GM18508 (cell line): ENCODE measurements around the gene SERPINA6.
"Not testable (repeated sequence)": the region's sequence is repeated elsewhere in the genome, so short reads cannot be mapped to it uniquely, and the experiment has no call there.

Experiments
- ATAC-seq: cut with Tn5 transposase; IDR thresholded peaks from one replicate; pipeline ENCODE4 v1.9.1; 2021; ENCODE audit warnings: moderate number of reproducible peaks; ENCODE audit not compliant: insufficient read depth, unreplicated experiment

The SERPINA6 gene

GRCh38 chr14:94355191-94355794 lies 32.2 kb upstream of the SERPINA6 start:
- ATAC-seq: no peak

- no peak for ATAC-seq
These were observed 31.6 kb upstream of the SERPINA6 start for GRCh38 chr14:94354638-94355185.

- not testable (repeated sequence) for ATAC-seq
These were observed 31.1 kb upstream of the SERPINA6 start for GRCh38 chr14:94354190-94354589.

GRCh38 chr14:94349276-94349675 lies 26.1 kb upstream of the SERPINA6 start:
- no peak for ATAC-seq

DNA sequence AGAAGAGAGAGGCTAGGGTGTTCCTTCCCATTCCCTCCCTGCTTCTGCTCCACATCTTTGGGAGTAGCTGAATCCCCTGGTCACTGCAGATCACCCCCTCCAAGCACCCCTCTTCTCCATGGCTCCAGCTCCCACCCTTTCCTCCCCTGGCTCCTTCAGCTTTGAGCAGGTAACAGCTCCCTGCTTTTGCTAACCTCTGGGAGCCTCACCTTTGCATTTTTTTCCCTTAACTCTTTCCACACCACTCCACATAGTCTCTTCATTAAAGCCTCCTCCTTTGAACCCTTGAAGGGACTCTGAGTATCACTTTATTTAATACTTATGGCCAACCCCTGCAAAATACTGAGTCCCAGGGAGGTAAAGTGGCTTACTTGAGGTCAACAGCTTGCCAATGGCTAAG lies 25.7 kb upstream of the SERPINA6 start:
- no peak for ATAC-seq

DNA sequence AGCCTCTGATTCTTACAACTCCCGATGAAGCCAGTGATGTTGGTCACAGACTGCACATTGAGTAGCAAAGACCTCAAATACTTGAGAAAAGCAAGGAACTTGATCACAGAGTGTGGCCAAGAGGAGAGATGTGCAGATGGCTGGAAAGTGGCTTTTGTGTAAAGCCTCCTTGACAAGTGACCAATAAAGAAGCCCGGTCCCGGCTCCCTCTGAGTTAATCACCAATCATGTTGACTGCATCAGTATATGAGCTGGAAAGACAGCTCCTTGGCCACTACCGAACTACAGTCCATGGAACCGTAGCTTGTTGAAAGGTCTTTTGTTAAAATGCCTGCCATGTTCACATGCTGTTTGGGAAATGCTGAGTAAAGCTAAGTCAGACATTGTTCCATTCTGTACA lies 23.7 kb upstream of the SERPINA6 start:
- ATAC-seq: peak; percentile 22

- ATAC-seq: peak; percentile 42
These were observed 23.1 kb upstream of the SERPINA6 start for GRCh38 chr14:94346065-94346786.

DNA sequence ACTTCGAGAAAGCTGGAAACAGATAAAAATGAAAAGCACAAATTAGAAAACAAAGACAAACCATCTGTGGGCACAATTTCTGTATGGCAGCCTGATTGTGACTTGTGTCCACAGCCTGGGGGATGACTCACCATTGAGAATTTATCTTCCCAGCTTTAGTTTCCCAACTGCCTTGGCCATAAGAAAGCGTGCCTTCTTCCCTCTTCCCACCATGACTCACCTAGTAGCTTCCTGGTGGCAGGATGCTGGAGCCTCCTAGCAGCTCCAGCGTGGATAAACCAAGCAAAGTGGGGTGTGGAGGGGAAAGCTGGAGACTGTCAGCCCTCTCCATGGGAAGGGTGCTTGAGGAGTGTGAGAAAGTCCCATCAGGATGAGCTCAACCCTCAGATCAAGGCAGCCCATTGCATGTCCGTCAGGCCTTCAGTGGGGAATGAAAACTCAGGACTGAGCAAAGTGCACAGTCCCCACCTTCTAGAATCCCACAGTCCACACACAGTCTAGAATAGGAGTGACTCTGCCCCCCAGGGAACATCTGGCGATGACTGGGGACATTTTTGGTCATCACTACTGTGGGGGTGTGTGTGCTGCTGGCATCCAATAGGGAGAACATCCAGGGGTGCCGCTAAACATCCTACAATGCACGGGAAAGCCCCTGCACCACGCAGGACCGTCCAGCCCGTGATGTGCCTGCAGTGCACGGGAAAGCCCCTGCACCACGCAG lies 22.4 kb upstream of the SERPINA6 start:
- ATAC-seq: no peak

DNA sequence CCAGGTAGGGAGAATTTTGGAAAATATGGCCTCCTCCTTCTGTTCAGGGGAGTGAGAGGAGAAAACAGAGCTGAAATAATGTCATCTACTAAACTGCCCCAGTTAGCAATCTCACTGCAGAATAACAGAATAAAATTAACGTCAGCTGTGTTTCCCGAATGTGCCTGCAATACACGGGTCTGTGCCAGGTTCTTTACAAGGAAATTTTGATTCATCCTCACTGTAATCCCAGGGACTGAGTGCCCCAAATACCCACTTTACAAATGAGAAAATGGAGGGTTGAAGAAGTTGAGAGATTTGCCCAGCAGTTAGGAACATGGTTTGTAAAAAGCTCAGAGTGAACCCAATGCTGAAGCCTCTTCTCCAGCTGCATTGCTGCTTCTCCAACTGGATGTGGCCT lies 21.3 kb upstream of the SERPINA6 start:
- no peak for ATAC-seq

DNA sequence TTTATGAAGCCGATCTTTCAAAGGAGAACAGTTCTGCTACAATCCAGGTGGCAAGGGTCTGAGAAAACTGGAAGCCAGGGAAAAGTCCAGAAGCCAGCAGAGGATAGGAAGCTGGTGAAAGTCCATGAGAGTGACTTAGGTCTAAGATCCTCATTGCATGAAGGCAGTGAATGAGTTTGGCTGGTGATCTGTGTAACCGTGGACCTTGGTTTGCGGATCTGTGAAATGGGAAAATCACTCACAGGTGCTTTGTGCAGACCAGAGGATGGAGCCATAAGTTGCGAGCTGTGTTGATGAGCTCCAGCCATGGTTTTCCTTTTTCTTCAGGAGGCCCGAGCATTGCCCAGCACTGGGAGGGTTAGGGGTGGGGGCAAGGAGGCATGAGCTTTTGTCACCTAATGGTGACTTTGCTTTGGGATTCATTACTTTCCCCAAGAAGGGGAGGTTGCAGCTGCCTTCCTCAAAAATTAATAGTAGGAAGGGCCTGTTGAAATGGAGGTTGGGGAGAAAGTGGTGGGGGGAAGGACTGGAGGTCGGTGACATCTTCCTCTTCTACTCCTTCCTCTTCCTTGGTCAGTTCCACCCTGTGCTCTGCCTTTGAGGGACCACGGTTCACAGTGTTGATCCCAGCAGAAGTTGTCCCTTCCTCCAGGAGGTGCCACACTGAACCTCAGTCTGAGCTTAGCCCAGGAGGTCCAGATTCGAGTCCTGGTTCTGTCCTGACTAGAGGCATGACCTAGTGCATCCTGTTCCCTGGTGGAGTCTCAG lies 20.3 kb upstream of the SERPINA6 start:
- ATAC-seq: no peak

DNA sequence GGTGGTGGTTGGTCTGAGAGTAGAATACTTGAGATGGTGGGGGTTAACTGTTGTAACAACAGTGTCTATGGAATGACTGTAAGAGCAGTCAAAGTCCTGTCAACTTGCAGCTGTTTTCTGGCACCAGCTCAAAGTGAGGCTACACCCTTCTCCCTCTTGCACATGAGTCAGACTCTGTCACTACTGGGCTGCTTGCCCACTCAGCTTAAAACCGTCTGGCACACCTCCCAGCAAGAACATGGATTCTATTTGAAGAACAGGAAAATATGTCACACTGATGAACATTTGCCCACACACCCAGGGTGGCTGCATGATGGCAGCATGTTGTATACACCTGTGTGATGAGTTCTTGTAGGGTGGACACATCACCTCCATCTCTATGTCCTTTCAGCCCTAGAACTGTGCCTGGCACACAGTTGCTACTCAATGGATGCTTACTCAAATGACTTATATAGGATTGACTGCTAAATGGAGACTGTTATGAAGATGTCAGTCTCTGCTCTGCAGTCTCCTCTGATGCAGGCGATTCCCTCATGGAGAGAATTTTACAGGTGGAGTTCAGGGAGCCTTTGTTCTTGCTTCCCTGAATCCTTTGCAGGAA lies 19.3 kb upstream of the SERPINA6 start:
- no peak for ATAC-seq

- no peak for ATAC-seq
These were observed 18.7 kb upstream of the SERPINA6 start for GRCh38 chr14:94341656-94342333.

- ATAC-seq: no peak
These were observed 17.4 kb upstream of the SERPINA6 start for GRCh38 chr14:94340533-94340932.

GRCh38 chr14:94338023-94338422 lies 14.9 kb upstream of the SERPINA6 start:
- ATAC-seq: no peak

GRCh38 chr14:94337274-94337673 lies 14.1 kb upstream of the SERPINA6 start:
- ATAC-seq: no peak

GRCh38 chr14:94334872-94335271 lies 11.7 kb upstream of the SERPINA6 start:
- ATAC-seq: no peak

- no peak for ATAC-seq
These were observed 9.5 kb upstream of the SERPINA6 start for GRCh38 chr14:94332587-94332986.

DNA sequence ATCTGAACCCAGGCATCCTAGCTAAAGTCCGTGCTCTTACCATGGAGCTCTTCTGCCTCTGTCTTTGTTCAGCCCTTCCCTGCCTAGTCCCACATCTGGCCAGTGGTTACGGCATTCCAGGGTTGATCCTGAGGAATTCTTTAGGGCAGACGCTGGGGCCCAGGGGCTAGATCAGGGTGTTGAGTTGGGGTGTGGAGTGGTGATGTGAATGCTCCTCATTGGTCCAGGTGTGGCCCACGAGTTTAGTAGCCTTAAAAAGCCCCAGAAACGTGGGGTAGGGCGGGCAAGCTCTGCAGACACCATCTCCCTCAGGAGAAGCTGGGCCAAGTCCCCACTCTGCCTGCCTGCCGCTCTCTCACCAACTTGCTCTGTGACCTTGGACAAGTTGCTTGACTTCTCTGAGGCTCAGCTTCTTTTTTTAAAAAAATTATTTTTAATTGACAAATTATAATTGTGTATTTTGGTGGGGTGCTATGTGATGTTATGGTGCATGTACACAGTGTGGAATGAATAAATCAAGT lies 9.0 kb upstream of the SERPINA6 start:
- ATAC-seq: no peak

DNA sequence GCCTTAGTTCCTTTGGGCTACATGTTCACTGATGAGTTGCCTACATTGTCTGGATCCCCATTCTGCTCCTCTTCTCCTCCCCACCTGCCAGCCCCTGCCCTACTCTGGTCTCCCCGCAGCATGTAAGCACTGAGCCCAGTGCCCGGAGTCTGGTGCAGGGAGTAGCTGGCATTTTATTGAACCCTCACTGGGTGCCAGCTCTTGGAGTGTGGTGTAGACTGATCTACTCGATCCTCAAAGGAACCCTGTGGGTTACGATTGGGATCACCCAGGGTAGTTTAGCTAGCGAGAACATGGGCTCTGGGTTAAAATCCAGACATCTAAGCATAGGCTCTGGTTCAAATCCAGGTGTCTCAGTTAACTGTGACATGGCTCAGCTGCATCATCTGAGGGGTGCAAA lies 8.3 kb upstream of the SERPINA6 start:
- ATAC-seq: no peak
